SK-N-SH (cell line): Measurements from ENCODE around the gene DNAJC13. TPM values are rescaled to one million over a fixed set of nuclear protein-coding genes. Genes with fewer than 3 reads are reported as not detected.

Experiments used
- CTCF ChIA-PET: fragments of 300-600, 350-600 bp; formaldehyde crosslinking; extraction: SDS; loops from one replicate; lab custom pipeline; 2021; lab: Yijun Ruan, JAX
- POLR2A ChIA-PET: fragments of 350-600 bp; sonication (Branson Sonifier 250); formaldehyde crosslinking; extraction: SDS; loops from one replicate; lab custom pipeline; 2020; ENCODE audit warnings: antibody characterized with exemption, inconsistent platforms; lab: Yijun Ruan, JAX
- DNase-seq: peaks from one replicate; pipeline ENCODE4 v3.0.0; 2012
- H2AFZ ChIP-seq: fragments of 200-600 bp; sonication (generic); 2 replicates; pipeline ENCODE4 v1.8.1; 2016; ENCODE audit warnings: antibody characterized with exemption, mild to moderate bottlenecking, low read depth
- H3F3A ChIP-seq: fragments of 200-600 bp; sonication (generic); replicated peaks from 2 replicates; pipeline ENCODE3; 2016; ENCODE audit warnings: antibody characterized with exemption, mild to moderate bottlenecking; ENCODE audit not compliant: insufficient read depth
- H3K27ac ChIP-seq, 2 experiments: fragments of 200-500 bp in 1 of 2; fragments of 200-600 bp in 1 of 2; sonication (Bioruptor generic) in 1 of 2; sonication (generic), shearing (Covaris generic) in 1 of 2; 2 replicates each; pipeline versions ENCODE4 v1.5.1 to v1.6.1; 2014 to 2016; ENCODE audit warnings: low read depth in 2 of 2, inconsistent platforms in 1 of 2, low read length in 1 of 2, mild to moderate bottlenecking in 1 of 2, mixed read lengths in 1 of 2
- H3K27me3 ChIP-seq: fragments of 200-600 bp; sonication (generic), shearing (Covaris generic); 2 replicates; pipeline ENCODE4 v1.6.1; 2016; ENCODE audit warnings: mixed run types; ENCODE audit not compliant: insufficient read depth
- H3K36me3 ChIP-seq, 2 experiments: fragments of 200-500 bp in 1 of 2; fragments of 200-600 bp in 1 of 2; sonication (Bioruptor generic) in 1 of 2; sonication (generic) in 1 of 2; replicated peaks in 1 of 2; 2 replicates each; pipeline versions ENCODE3 to v1.5.1; 2014 to 2016; ENCODE audit warnings: low read length in 1 of 2, mild to moderate bottlenecking in 1 of 2; ENCODE audit not compliant: insufficient read depth in 2 of 2, control insufficient read depth in 1 of 2
- H3K4me1 ChIP-seq, 2 experiments: fragments of 200-500 bp in 1 of 2; fragments of 200-600 bp in 1 of 2; sonication (Bioruptor generic) in 1 of 2; sonication (generic), shearing (Covaris generic) in 1 of 2; 2 replicates each; pipeline versions ENCODE4 v1.5.1 to v1.6.1; 2014 to 2016; ENCODE audit warnings: low read depth in 1 of 2, low read length in 1 of 2, mixed run types in 1 of 2; ENCODE audit not compliant: insufficient read depth in 2 of 2, control insufficient read depth in 1 of 2
- H3K4me2 ChIP-seq: fragments of 200-600 bp; sonication (generic), shearing (Covaris generic); 2 replicates; pipeline ENCODE4 v1.6.1; 2017; ENCODE audit warnings: mixed run types
- H3K4me3 ChIP-seq, 2 experiments: fragments of 200-500 bp in 1 of 2; fragments of 200-600 bp in 1 of 2; sonication (Bioruptor generic) in 1 of 2; sonication (generic), shearing (Covaris generic) in 1 of 2; 2 replicates each; pipeline versions ENCODE4 v1.5.1 to v1.8.1; 2014 to 2016; ENCODE audit warnings: low read depth in 2 of 2, inconsistent platforms in 1 of 2, low read length in 1 of 2, mild to moderate bottlenecking in 1 of 2, mixed read lengths in 1 of 2, moderate library complexity in 1 of 2
- H3K79me2 ChIP-seq: fragments of 200-600 bp; sonication (generic); 2 replicates; pipeline ENCODE4 v1.8.1; 2017; ENCODE audit warnings: mild to moderate bottlenecking; ENCODE audit not compliant: insufficient read depth
- H3K9ac ChIP-seq: fragments of 200-600 bp; sonication (generic); 2 replicates; pipeline ENCODE4 v1.6.1; 2017; ENCODE audit warnings: mixed run types
- H3K9me2 ChIP-seq: fragments of 200-600 bp; sonication (generic); 2 replicates; pipeline ENCODE4 v1.6.1; 2017; ENCODE audit warnings: mixed run types
- H3K9me3 ChIP-seq: fragments of 200-600 bp; sonication (generic); 2 replicates; pipeline ENCODE4 v1.6.1; 2017; ENCODE audit warnings: mixed run types, mild to moderate bottlenecking, moderate library complexity
- H4K20me1 ChIP-seq: fragments of 200-600 bp; sonication (generic); 2 replicates; pipeline ENCODE4 v1.6.1; 2017; ENCODE audit warnings: mild to moderate bottlenecking, mixed run types; ENCODE audit not compliant: insufficient read depth
- CHD2 ChIP-seq: fragments of 150-350 bp; IDR thresholded peaks from 2 replicates; pipeline ENCODE4 v1.6.1; 2018; ENCODE audit warnings: low read length; ENCODE audit not compliant: partially characterized antibody
- ELF1 ChIP-seq: IDR thresholded peaks from 2 replicates; pipeline ENCODE4 v1.4.0; 2012
- EP300 ChIP-seq, 2 experiments: IDR thresholded peaks; 2 replicates each; pipeline versions ENCODE4 v1.4.0 to v1.6.1; 2012; ENCODE audit warnings: borderline replicate concordance in 1 of 2, low read depth in 1 of 2, low read length in 1 of 2
- FOSL2 ChIP-seq: IDR thresholded peaks from 2 replicates; pipeline ENCODE4 v1.4.0; 2012; ENCODE audit warnings: low read depth, mild to moderate bottlenecking, moderate library complexity, borderline replicate concordance
- FOXJ3 ChIP-seq: sonication (generic); formaldehyde crosslinking; IDR thresholded peaks from 2 replicates; pipeline ENCODE4 v1.5.1; 2020; ENCODE audit warnings: mild to moderate bottlenecking, missing genetic modification reagents
- FOXM1 ChIP-seq: IDR thresholded peaks from 2 replicates; pipeline ENCODE4 v1.4.0; 2012; ENCODE audit warnings: low read depth, mild to moderate bottlenecking
- GABPA ChIP-seq: IDR thresholded peaks from 2 replicates; pipeline ENCODE4 v1.4.0; 2012; ENCODE audit warnings: low read depth, mild to moderate bottlenecking
- JUND ChIP-seq: IDR thresholded peaks from 2 replicates; pipeline ENCODE4 v1.4.0; 2012
- MEF2A ChIP-seq: IDR thresholded peaks from 2 replicates; pipeline ENCODE4 v1.4.0; 2012; ENCODE audit warnings: low read depth, borderline replicate concordance
- MXI1 ChIP-seq: IDR thresholded peaks from 2 replicates; pipeline ENCODE4 v1.6.1; 2012; ENCODE audit warnings: mild to moderate bottlenecking, low read depth, low read length, improper control_type of control experiment
- NFIC ChIP-seq: IDR thresholded peaks from 2 replicates; pipeline ENCODE4 v1.4.0; 2012; ENCODE audit warnings: borderline replicate concordance
- NRF1 ChIP-seq: IDR thresholded peaks from 2 replicates; pipeline ENCODE4 v1.6.1; 2012; ENCODE audit warnings: low read depth, mild to moderate bottlenecking, low read length
- POLR2AphosphoS5 ChIP-seq: IDR thresholded peaks from 2 replicates; pipeline ENCODE4 v1.6.1; 2012; ENCODE audit warnings: low read depth, low read length
- RAD21 ChIP-seq: IDR thresholded peaks from 2 replicates; pipeline ENCODE4 v1.6.1; 2012; ENCODE audit warnings: mild to moderate bottlenecking, low read length
- RCOR1 ChIP-seq: fragments of 150-350 bp; IDR thresholded peaks from 2 replicates; pipeline ENCODE4 v1.6.1; 2017; ENCODE audit warnings: antibody characterized with exemption, low read length
- RXRA ChIP-seq: IDR thresholded peaks from 2 replicates; pipeline ENCODE4 v1.4.0; 2012; ENCODE audit warnings: low read depth, mild to moderate bottlenecking, borderline replicate concordance
- SIN3A ChIP-seq: IDR thresholded peaks from 2 replicates; pipeline ENCODE4 v1.6.1; 2012; ENCODE audit warnings: low read depth, mild to moderate bottlenecking, low read length, moderate library complexity, borderline replicate concordance
- SMC3 ChIP-seq: IDR thresholded peaks from 2 replicates; pipeline ENCODE4 v1.6.1; 2012; ENCODE audit warnings: low read depth, low read length, improper control_type of control experiment
- TAF1 ChIP-seq: IDR thresholded peaks from 2 replicates; pipeline ENCODE4 v1.6.1; 2012; ENCODE audit warnings: low read depth, mild to moderate bottlenecking, low read length, moderate library complexity, borderline replicate concordance
- TCF12 ChIP-seq: IDR thresholded peaks from 2 replicates; pipeline ENCODE4 v1.4.0; 2012
- TEAD4 ChIP-seq: IDR thresholded peaks from 2 replicates; pipeline ENCODE4 v1.4.0; 2012; ENCODE audit warnings: mild to moderate bottlenecking, borderline replicate concordance; ENCODE audit not compliant: insufficient read depth
- ZBTB33 ChIP-seq: IDR thresholded peaks from 2 replicates; pipeline ENCODE4 v1.4.0; 2012; ENCODE audit warnings: low read depth, borderline replicate concordance
- WGBS: methylation state at CpG from one replicate; pipeline ENCODE4 v1.1.6; 2017; ENCODE audit warnings: low lambda C conversion rate; 5-methylcytosine and 5-hydroxymethylcytosine counted together
- polyA plus RNA-seq, 3 experiments: library from polyadenylated mRNA; depleted of rRNA; stranded (reverse); fragments of >200 nt; gene quantifications; 2 replicates each; pipeline ENCODE4 v1.2.3, GENCODE V29; 2012
- TF ChIP-seq, protein P1 (sequence below): fragments of 200-600 bp; sonication (generic); IDR thresholded peaks from 2 replicates; pipeline ENCODE4 v1.6.1; 2017; ENCODE audit warnings: antibody characterized with exemption, mild to moderate bottlenecking, moderate library complexity
- TF ChIP-seq, protein P2 (sequence below): IDR thresholded peaks from 2 replicates; pipeline ENCODE4 v1.6.1; 2012; ENCODE audit warnings: mild to moderate bottlenecking, low read depth, low read length, moderate library complexity
- TF ChIP-seq, protein P3 (sequence below): IDR thresholded peaks from 2 replicates; pipeline ENCODE4 v1.4.0; 2012; ENCODE audit warnings: low read depth, borderline replicate concordance

Gene DNAJC13
- 10.8 and 17.3 TPM in 2 replicates for polyA plus RNA-seq (2012; rRNA removed)
- polyA plus RNA-seq (2012; cell fraction: cytosol; rRNA removed): 14.6 TPM in 2 replicates
- polyA plus RNA-seq (2012; cell fraction: nucleus; rRNA removed): 14.4 and 32.7 TPM in 2 replicates

GRCh38 chr3:132416807-132417694 is at the start of gene DNAJC13:
TSS of gene DNAJC13 (plus strand) at chr3:132417502. CDS start at chr3:132434551, 17,049 bp downstream.
- Histone ChIP-seq H4K20me1 (peaks cover 7% of the 10 kb centered on the region; the same call in 1 of the 2 replicates), H3K9ac (peak within 1 kb of the TSS; percentile 93), H3K4me2 (peak within 1 kb of the TSS; percentile 84), H3K36me3 (peaks cover 8 to 9% of the 10 kb centered on the region in 2 experiments), H3K9me3 (no peaks in the 10 kb centered on the region), H3K4me1 (peaks cover 6 to 7% of the 10 kb centered on the region in 2 experiments; a peak in 3 of 4 replicates), H3K27ac (peak within 1 kb of the TSS; percentile 90 to 94), H3K79me2 (peaks cover 42% of the 10 kb centered on the region), H3K9me2 (no peaks in the 10 kb centered on the region), H3K27me3 (no peaks in the 10 kb centered on the region), H2AFZ (peak within 1 kb of the TSS; percentile 81), H3K4me3 (peak within 1 kb of the TSS; percentile 97 to 99), H3F3A (peaks cover 24% of the 10 kb centered on the region)
- DNase-seq: peak; percentile 93
- 2% methylated on average over 46 of the region's 63 CpGs for WGBS
- ChIA-PET POLR2A (interaction anchor here (0.9 to 1.9 kb wide), 3 partner anchors 11 to 16 kb away, joined by 3 to 16 read pairs (median 3); no protein-coding TSS in a partner anchor), CTCF (interaction anchor here (0.6 to 1.6 kb wide), 5 partner anchors 9 to 1402 kb away, joined by 3 to 4 read pairs (median 3); no protein-coding TSS in a partner anchor)
- no peak for TF ChIP-seq MEF2A
- no peak for TF ChIP-seq FOXM1
- TF ChIP-seq POLR2AphosphoS5: peak; percentile 20; the same call in 1 of the 2 replicates
- TF ChIP-seq FOXJ3: no peak
- peak; percentile 85 for TF ChIP-seq MXI1
- TF ChIP-seq, protein P1, sequence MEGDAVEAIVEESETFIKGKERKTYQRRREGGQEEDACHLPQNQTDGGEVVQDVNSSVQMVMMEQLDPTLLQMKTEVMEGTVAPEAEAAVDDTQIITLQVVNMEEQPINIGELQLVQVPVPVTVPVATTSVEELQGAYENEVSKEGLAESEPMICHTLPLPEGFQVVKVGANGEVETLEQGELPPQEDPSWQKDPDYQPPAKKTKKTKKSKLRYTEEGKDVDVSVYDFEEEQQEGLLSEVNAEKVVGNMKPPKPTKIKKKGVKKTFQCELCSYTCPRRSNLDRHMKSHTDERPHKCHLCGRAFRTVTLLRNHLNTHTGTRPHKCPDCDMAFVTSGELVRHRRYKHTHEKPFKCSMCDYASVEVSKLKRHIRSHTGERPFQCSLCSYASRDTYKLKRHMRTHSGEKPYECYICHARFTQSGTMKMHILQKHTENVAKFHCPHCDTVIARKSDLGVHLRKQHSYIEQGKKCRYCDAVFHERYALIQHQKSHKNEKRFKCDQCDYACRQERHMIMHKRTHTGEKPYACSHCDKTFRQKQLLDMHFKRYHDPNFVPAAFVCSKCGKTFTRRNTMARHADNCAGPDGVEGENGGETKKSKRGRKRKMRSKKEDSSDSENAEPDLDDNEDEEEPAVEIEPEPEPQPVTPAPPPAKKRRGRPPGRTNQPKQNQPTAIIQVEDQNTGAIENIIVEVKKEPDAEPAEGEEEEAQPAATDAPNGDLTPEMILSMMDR: no peak
- TF ChIP-seq RCOR1: no peak
- TF ChIP-seq NRF1: peak; percentile 82
- peak; percentile 76 for TF ChIP-seq TAF1
- TF ChIP-seq FOSL2: no peak
- TF ChIP-seq SIN3A: peak; percentile 21; the same call in 1 of the 2 replicates
- no peak for TF ChIP-seq JUND
- peak; percentile 77 for TF ChIP-seq ELF1
- TF ChIP-seq EP300 (IDR thresholded peaks at IDR 0.05; ENCODE audit: borderline replicate concordance in 1 of 2, low read depth in 1 of 2, low read length in 1 of 2): no peak; a peak in 1 of 4 replicates
- TF ChIP-seq, protein P2, sequence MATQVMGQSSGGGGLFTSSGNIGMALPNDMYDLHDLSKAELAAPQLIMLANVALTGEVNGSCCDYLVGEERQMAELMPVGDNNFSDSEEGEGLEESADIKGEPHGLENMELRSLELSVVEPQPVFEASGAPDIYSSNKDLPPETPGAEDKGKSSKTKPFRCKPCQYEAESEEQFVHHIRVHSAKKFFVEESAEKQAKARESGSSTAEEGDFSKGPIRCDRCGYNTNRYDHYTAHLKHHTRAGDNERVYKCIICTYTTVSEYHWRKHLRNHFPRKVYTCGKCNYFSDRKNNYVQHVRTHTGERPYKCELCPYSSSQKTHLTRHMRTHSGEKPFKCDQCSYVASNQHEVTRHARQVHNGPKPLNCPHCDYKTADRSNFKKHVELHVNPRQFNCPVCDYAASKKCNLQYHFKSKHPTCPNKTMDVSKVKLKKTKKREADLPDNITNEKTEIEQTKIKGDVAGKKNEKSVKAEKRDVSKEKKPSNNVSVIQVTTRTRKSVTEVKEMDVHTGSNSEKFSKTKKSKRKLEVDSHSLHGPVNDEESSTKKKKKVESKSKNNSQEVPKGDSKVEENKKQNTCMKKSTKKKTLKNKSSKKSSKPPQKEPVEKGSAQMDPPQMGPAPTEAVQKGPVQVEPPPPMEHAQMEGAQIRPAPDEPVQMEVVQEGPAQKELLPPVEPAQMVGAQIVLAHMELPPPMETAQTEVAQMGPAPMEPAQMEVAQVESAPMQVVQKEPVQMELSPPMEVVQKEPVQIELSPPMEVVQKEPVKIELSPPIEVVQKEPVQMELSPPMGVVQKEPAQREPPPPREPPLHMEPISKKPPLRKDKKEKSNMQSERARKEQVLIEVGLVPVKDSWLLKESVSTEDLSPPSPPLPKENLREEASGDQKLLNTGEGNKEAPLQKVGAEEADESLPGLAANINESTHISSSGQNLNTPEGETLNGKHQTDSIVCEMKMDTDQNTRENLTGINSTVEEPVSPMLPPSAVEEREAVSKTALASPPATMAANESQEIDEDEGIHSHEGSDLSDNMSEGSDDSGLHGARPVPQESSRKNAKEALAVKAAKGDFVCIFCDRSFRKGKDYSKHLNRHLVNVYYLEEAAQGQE: no peak
- TF ChIP-seq RXRA: no peak
- no peak for TF ChIP-seq SMC3
- TF ChIP-seq, protein P3, sequence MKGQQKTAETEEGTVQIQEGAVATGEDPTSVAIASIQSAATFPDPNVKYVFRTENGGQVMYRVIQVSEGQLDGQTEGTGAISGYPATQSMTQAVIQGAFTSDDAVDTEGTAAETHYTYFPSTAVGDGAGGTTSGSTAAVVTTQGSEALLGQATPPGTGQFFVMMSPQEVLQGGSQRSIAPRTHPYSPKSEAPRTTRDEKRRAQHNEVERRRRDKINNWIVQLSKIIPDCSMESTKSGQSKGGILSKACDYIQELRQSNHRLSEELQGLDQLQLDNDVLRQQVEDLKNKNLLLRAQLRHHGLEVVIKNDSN: peak; percentile 95
- TF ChIP-seq TCF12: no peak
- TF ChIP-seq CHD2: no peak
- no peak for TF ChIP-seq GABPA
- TF ChIP-seq NFIC: no peak
- TF ChIP-seq TEAD4: no peak
- TF ChIP-seq ZBTB33: no peak
- TF ChIP-seq RAD21: no peak
